DND-41 (cell line): ENCODE results near the gene ATP6V0C.
A peak's percentile ranks its signal among the peaks of the same experiment; 100 is the strongest.
"Not testable (repeated sequence)": the region's sequence is repeated elsewhere in the genome, so short reads cannot be mapped to it uniquely, and the experiment has no call there.

ENCODE experiments used
- ATAC-seq: fragments of 200-7000 bp; cut with Tn5 transposase; 3 replicates; pipeline ENCODE4 v1.9.1; 2021; ENCODE audit warnings: low read depth; ENCODE audit not compliant: insufficient read depth
- DNase-seq: peaks from one replicate; pipeline ENCODE4 v3.0.0-alpha.2; 2020
- H2AFZ ChIP-seq: 2 replicates; pipeline ENCODE4 v1.6.0; 2012; ENCODE audit warnings: low read depth, low read length
- H3K27ac ChIP-seq: 2 replicates; pipeline ENCODE4 v1.5.1; 2012; ENCODE audit warnings: low read length, inconsistent platforms
- H3K27me3 ChIP-seq: fragments of 200-600 bp; sonication (generic); 2 replicates; pipeline ENCODE4 v1.6.0; 2012; ENCODE audit warnings: low read length, mild to moderate bottlenecking, inconsistent platforms; ENCODE audit not compliant: insufficient read depth, poor library complexity
- H3K36me3 ChIP-seq: 2 replicates; pipeline ENCODE4 v1.5.1; 2012; ENCODE audit warnings: low read length, inconsistent platforms; ENCODE audit not compliant: insufficient read depth
- H3K4me1 ChIP-seq: 2 replicates; pipeline ENCODE4 v1.5.1; 2012; ENCODE audit warnings: mild to moderate bottlenecking, low read length; ENCODE audit not compliant: insufficient read depth
- H3K4me2 ChIP-seq: 2 replicates; pipeline ENCODE4 v1.6.0; 2012; ENCODE audit warnings: mild to moderate bottlenecking, moderate library complexity, low read length, inconsistent platforms; ENCODE audit not compliant: insufficient read depth
- H3K4me3 ChIP-seq, 2 experiments: fragments of 200-600 bp in 1 of 2; shearing (Covaris generic) in 1 of 2; 2 replicates each; pipeline ENCODE4 v1.5.1; 2012 to 2016; ENCODE audit warnings: inconsistent platforms in 2 of 2, low read length in 2 of 2, mild to moderate bottlenecking in 2 of 2, low read depth in 1 of 2, moderate library complexity in 1 of 2
- H3K79me2 ChIP-seq: 2 replicates; pipeline ENCODE4 v1.6.0; 2012; ENCODE audit warnings: low read length, inconsistent platforms; ENCODE audit not compliant: insufficient read depth
- H3K9ac ChIP-seq: 2 replicates; pipeline ENCODE4 v1.6.0; 2012; ENCODE audit warnings: low read depth, mild to moderate bottlenecking, inconsistent platforms, low read length, moderate library complexity
- H3K9me3 ChIP-seq: 2 replicates; pipeline ENCODE4 v1.5.1; 2012; ENCODE audit warnings: low read length, moderate library complexity, mild to moderate bottlenecking, inconsistent platforms; ENCODE audit not compliant: insufficient read depth, severe bottlenecking
- H4K20me1 ChIP-seq: 2 replicates; pipeline ENCODE4 v1.6.0; 2012; ENCODE audit warnings: low read length; ENCODE audit not compliant: insufficient read depth
- EZH2 ChIP-seq: IDR thresholded peaks from 3 replicates; pipeline ENCODE4 v1.6.1; 2012; ENCODE audit warnings: borderline replicate concordance, low read depth, mild to moderate bottlenecking, moderate library complexity, low read length, inconsistent platforms; ENCODE audit not compliant: severe bottlenecking
- TF ChIP-seq, protein P1 (sequence below): IDR thresholded peaks from 2 replicates; pipeline ENCODE4 v1.5.1; 2012; ENCODE audit warnings: borderline replicate concordance, low read length, moderate library complexity, mild to moderate bottlenecking; ENCODE audit not compliant: poor library complexity, severe bottlenecking; ENCODE audit errors: extremely low read depth

The ATP6V0C gene

DNA sequence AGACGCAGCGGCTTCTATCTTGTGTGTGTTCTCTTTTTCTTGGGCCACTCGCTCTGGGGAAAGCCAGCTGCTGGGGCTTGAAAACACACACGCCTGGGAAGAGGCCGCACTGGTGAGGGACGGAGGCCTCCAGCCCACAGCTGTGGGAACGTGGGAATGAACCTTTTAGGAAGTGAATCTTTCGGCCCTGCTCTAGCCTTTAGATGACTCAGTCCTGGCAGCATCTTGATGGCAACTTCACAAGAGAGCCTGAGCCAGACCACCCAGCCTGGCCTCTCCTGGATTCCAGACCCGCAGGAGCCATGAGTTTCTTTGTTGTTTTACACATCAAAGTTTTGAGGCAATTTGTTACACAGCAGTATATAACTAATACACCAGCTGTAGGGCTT, 21.9 kb downstream of the ATP6V0C start:
- Histone ChIP-seq H2AFZ (no peak overlapping the region), H3K9ac (no peak overlapping the region)
- DNase-seq: no peak

GRCh38 chr16:2537451-2538379, 24.0 kb downstream of the ATP6V0C start, which contains the start of gene PDPK1:
Gene PDPK1 (plus strand): TSS chr16:2538021. CDS start chr16:2538113, 92 bp downstream.
- peak; percentile 97 for DNase-seq
- Histone ChIP-seq H3K36me3 (peaks cover 3% of the 10 kb centered on the region; the same call in 1 of the 2 replicates), H3K4me3 (peak within 1 kb of the TSS; percentile 43 to 92; a peak in 3 of 4 replicates), H3K79me2 (peaks cover 37% of the 10 kb centered on the region), H3K27ac (peak within 1 kb of the TSS; percentile 66), H4K20me1 (peaks cover 19% of the 10 kb centered on the region; the same call in 1 of the 2 replicates), H3K9me3 (no peaks in the 10 kb centered on the region), H3K27me3 (no peaks in the 10 kb centered on the region), H3K4me1 (peaks cover 40% of the 10 kb centered on the region), H3K9ac (peak within 1 kb of the TSS; percentile 68), H3K4me2 (peak within 1 kb of the TSS; percentile 79), H2AFZ (peak within 1 kb of the TSS; percentile 88)
- TF ChIP-seq, protein P1, sequence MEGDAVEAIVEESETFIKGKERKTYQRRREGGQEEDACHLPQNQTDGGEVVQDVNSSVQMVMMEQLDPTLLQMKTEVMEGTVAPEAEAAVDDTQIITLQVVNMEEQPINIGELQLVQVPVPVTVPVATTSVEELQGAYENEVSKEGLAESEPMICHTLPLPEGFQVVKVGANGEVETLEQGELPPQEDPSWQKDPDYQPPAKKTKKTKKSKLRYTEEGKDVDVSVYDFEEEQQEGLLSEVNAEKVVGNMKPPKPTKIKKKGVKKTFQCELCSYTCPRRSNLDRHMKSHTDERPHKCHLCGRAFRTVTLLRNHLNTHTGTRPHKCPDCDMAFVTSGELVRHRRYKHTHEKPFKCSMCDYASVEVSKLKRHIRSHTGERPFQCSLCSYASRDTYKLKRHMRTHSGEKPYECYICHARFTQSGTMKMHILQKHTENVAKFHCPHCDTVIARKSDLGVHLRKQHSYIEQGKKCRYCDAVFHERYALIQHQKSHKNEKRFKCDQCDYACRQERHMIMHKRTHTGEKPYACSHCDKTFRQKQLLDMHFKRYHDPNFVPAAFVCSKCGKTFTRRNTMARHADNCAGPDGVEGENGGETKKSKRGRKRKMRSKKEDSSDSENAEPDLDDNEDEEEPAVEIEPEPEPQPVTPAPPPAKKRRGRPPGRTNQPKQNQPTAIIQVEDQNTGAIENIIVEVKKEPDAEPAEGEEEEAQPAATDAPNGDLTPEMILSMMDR: no peak
- TF ChIP-seq EZH2: no peak
- ATAC-seq: peak; percentile 93

More for the DNA sequence above, 21.9 kb downstream of the ATP6V0C start:
- ATAC-seq: no peak
- no peak overlapping the region for H3K4me3 ChIP-seq
- peaks cover 10% of the 10 kb centered on the region; the same call in 1 of the 2 replicates for H4K20me1 ChIP-seq
- no peak overlapping the region for H3K27ac ChIP-seq
- peaks cover 3% of the 10 kb centered on the region; the same call in 1 of the 2 replicates for H3K36me3 ChIP-seq
- H3K79me2 ChIP-seq: peaks cover 25% of the 10 kb centered on the region
- no peak overlapping the region for H3K4me2 ChIP-seq
- no peaks in the 10 kb centered on the region for H3K9me3 ChIP-seq
- no peaks in the 10 kb centered on the region for H3K27me3 ChIP-seq
- H3K4me1 ChIP-seq: peaks cover 54% of the 10 kb centered on the region
- TF ChIP-seq, protein P1: no peak
- no peak for TF ChIP-seq EZH2

DNA sequence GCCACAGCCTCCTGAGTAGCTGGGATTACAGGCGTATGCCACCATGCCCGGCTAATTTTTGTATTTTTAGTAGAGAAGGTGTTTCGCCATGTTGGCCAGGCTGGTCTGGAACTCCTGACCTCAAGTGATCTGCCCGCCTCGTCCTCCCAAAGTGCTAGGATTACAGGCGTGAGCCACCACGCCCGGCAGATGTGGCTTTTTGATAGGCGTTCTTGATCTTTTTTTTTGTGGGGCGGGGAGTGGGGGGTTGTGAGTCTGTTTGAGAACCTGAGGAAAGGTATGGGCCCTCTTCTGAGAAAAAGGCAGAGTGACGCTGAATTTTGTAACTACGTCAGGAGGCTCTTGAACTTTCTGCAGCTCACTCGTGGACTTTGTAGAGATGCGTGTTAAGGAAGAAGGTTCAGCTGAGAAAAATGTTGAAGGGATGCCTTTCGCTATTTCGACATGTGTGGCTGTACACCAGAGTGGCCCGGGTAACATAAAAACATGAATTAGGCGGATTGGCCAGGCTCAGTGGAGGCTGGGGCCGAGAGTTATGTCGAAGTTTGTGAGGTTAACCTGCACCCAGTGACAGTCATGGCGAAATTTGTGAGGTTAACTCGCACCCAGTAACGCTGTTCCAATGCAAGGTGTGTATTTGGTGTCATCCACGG, 25.6 kb downstream of the ATP6V0C start:
- not testable (repeated sequence) for ATAC-seq, H3K27me3 ChIP-seq, H3K9me3 ChIP-seq, DNase-seq, H2AFZ ChIP-seq, H3K27ac ChIP-seq, H3K36me3 ChIP-seq
- H3K4me1 ChIP-seq: peaks cover 36% of the 10 kb centered on the region
- peaks cover 19% of the 10 kb centered on the region; the same call in 1 of the 2 replicates for H4K20me1 ChIP-seq
- peak overlapping the region; percentile 68; the same call in 1 of the 2 replicates for H3K9ac ChIP-seq
- H3K4me2 ChIP-seq: peak overlapping the region; percentile 63
- H3K4me3 ChIP-seq: peak overlapping the region in 1 of 2 experiments; percentile 58; a peak in 2 of 4 replicates
- peaks cover 44% of the 10 kb centered on the region for H3K79me2 ChIP-seq
